Fibroblast of the aortic adventitia (primary cell): Measurements from ENCODE around the gene ITPR1. TPM values are rescaled to one million over a fixed set of nuclear protein-coding genes. Genes with fewer than 3 reads are reported as not detected.

Experiments used
- DNase-seq: peaks from one replicate; pipeline ENCODE4 v3.0.0-alpha.2; 2010; ENCODE audit warnings: low read depth
- H3K4me3 ChIP-seq: 2 replicates; pipeline ENCODE4 v1.5.1; 2011; ENCODE audit warnings: low read depth, mild to moderate bottlenecking, control low read depth, low read length, moderate library complexity
- CTCF ChIP-seq: IDR thresholded peaks from 2 replicates; pipeline ENCODE4 v1.5.1; 2011; ENCODE audit warnings: mild to moderate bottlenecking, low read length, control low read depth, inconsistent platforms; ENCODE audit not compliant: insufficient read depth
- total RNA-seq: library from RNA; depleted of rRNA; stranded (reverse); fragments of >200 nt; gene quantifications from 2 replicates; pipeline ENCODE4 v1.2.3, GENCODE V29; 2012; ENCODE audit warnings: low replicate concordance

ITPR1 gene
- total RNA-seq, 1 donor = 8.9 TPM

- TF ChIP-seq CTCF = no peak
- no peak overlapping the region for H3K4me3 ChIP-seq
- DNase-seq = no peak
Observed at GRCh38 chr3:4515916-4516579, 22.9 kb downstream of the ITPR1 start.

- DNase-seq = no peak
- TF ChIP-seq CTCF = no peak
- H3K4me3 ChIP-seq = no peak overlapping the region
Observed at GRCh38 chr3:4517093-4517492, 23.9 kb downstream of the ITPR1 start.

- DNase-seq = no peak
- TF ChIP-seq CTCF = no peak
- no peak overlapping the region for H3K4me3 ChIP-seq
Observed at GRCh38 chr3:4517643-4518311, 24.6 kb downstream of the ITPR1 start.

- H3K4me3 ChIP-seq = no peak overlapping the region
- no peak for DNase-seq
- TF ChIP-seq CTCF = no peak
Observed at GRCh38 chr3:4520033-4520816, 27.1 kb downstream of the ITPR1 start.

DNA sequence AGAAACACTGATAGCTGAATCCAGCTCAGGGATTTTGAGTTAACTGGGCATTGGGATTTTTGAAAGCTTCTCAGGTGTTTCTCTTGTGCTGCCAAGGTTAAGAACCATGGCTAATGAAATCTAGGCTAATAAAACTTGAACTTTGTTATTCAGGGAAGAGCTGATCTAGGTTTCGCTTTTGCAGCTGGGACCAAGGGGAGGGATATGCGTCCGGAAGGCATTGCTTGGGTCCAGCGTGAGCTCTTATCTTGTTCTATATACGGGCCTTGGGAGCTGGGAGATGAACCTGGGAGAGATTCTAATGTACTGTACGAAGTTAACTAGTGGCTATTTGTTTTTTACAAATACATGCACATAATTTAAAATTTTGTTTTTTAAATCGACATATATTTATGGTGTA is 29.8 kb downstream of the ITPR1 start:
- H3K4me3 ChIP-seq = no peak overlapping the region
- TF ChIP-seq CTCF = no peak
- DNase-seq = no peak

DNA sequence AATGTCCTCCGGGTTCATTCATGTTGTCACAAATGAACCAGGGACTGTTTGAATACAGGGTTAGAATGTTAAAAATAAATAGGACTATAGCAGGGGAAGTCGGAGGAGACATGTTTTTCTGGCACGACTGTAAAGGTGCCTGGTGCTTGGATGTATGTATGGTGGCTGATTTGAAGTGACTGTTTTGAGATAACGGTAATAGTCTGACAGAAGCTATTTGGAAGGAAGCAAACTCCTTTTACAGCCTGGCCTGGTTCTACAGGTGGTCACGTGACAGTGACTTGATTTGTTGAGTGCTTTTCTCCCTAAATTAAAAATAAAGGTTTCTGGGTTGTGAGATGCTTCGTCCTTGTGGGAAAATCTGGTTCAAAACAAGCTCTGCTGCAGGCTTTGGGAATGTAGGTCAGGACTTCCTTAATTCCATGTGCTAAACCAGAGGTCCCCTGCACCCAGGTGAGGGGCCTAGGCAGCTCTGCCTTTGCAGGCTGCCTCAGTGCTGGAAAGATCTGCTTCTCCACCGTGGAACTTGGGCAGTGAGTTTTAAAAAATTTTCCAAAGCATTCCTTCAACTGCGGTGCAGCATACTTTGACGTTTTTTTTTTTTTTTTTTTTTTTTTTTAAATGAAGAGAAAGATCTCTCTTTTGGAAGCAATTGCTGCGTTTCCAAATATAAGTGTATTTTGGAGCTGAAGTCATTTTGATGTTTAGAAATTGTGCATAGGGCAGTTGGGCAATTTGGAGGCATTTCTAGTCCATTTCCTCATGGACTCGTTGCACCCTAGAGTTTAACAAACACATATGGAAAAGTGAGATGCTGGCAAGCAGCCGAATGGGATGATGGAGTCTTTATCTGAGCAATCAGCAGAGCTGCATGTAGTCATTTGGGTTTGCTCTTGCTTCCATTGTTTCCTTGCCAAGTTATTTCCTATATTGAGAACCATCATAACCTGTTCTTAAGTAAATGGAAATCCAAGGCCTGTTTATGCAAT is 30.9 kb downstream of the ITPR1 start:
- no peak for TF ChIP-seq CTCF
- no peak overlapping the region for H3K4me3 ChIP-seq
- DNase-seq = peak; percentile 48
